Colon (tissue), 2 donors: Measurements from ENCODE around the gene TMEM184B.

ENCODE experiments used
- FAIRE-seq: peaks from 2 replicates; lab custom pipeline; 2012; peaks lifted over from hg19 to GRCh38; lab: Jason Lieb, UNC
- donor health status: control.
- donor health status: control.

The TMEM184B gene

DNA sequence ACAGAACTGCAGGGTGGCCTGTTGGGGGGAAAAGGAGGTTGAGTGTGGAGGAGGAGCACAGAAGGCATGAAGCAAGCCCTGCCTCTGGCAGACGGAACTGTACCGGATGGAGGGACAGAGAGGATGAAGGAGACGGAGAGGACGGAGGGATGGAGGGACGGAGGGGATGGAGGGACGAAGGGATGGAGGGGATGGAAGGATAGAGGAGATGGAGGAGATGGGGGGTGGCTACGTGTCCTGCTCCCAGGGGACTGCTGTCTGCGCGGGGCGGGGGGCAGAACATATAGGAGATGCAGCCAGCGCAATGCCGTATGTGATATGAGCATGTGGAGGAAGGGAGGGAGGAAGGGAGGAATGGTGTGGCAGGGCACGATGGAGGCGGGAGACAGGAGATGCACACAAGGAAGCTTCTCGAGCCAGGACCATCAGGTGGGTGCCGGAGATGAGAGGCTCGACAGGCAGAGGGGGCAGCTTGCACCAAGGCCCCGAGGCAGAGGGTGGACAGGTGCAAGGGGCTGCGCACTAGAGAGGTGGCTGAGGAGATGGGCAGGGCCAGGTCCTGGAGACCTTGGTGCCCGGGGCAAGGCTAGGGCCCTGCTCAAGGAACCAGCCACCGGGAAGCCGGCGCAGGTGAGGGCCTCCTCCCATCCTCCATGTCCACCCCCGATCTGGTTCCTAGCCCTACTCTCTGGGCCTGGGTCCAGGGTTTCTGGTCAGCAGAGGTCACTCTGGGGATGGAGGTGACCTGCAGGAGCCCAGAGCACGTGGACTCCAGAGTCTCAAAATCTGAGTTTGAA lies 45.8 kb downstream of the TMEM184B start:
- FAIRE-seq = no peak

DNA sequence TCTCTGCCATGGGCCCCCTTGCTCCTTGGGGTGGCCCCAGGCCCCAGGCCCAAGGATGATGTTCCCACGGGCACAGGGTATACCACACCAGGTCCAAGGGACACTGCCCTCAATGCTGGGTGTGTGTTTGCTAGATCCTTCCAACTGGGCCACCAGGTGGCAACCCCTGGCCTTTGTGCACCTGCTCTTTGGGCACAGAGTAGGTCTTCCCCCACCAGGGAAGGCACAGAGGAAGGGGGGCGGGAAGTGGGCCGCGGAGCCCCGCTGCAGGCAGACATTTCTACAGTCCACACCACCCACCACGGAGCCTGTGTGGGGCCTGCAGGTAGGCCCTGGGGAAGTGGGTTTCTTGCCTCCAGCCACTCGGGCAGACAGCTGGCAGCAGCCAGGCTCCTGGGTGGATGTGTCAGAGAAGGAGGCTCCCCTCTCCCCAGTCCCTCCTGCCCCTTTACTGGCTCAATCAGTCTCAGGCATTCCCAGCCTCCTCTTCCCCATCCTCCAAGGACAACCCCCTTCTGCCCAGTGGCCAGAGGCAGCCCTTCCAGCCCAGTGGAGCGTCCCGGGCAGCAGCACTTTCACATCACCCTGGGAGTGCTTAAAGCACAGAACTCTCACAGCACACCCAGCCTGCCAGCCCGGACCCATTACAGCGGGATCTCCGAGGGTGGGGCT lies 49.4 kb downstream of the TMEM184B start:
- no peak for FAIRE-seq

DNA sequence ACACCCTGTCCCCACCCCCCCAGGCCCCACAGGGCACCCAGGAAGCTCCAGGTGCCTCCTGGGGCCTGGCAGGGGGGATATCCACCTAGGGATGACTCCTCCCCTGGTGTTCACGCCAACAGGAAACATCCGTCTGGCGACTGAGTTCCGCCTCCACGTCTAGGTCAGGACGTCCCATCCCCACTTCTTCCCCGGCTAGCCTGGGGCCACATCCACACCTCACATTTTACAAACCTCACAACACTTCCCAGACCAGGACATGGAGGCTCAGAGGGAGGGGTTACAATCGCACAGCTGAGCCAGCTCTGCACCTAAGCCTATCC lies 50.1 kb downstream of the TMEM184B start:
- no peak for FAIRE-seq

DNA sequence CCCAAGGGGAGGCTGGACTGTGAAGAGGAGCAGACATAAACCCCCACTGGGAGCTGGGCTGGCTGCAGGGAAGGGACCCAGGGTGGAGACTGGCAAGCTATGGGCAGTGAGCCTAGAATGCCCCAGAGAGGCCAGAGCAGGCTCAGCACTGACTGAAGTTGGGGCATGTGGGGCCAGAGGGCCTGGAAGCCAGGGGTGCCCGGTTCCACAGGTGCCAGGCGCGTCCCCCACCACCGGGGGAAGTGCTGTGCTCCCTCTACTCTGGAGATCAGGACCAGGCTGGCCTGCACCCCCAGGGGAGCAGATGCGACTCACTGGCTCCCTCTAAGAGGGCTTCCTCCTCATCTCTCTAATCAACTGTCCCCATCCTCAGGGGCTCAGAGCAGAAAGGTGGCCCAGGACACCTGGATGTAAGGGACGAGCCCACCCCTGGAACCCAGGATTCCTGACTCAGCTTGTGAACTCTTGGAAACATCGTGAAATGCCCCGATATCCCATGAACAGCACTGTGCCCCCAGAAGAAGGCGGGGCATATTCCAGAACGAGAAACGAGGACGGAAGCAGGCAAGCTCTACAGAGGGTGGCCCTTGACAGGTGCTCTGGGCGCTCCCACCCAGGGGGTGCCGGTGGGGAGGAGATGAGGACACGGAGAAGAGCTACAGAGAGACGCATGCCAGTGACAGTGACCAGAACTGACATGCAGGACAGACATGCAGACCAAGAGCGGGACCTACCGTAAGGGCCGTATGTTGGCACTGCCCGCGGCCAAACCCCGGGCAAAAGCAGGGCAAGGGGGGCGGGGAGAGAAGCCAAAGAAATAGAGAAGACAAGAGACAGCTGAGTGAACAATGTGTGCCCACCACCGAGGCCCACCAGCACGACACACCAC lies 50.7 kb downstream of the TMEM184B start:
- no peak for FAIRE-seq

DNA sequence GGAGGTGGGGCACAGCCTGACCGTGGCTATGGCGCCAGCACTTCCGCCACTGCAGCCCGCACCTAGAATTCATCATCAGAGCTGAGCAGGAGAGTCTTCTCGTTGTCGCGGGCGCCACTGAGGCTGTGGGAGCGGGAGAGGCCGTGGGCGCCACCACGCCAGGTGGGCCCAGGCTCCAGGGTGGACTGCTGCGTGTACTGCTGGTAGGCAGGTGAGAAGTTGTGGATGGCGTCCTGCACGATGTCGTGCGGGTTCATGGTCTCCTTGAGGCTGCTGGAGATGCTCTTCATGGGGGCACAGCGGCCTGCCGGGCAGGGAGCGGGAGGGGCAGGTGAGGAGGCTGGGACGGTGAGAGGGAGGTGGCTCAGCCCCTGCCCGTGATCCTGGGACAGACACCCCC lies 51.4 kb downstream of the TMEM184B start:
- FAIRE-seq = no peak

DNA sequence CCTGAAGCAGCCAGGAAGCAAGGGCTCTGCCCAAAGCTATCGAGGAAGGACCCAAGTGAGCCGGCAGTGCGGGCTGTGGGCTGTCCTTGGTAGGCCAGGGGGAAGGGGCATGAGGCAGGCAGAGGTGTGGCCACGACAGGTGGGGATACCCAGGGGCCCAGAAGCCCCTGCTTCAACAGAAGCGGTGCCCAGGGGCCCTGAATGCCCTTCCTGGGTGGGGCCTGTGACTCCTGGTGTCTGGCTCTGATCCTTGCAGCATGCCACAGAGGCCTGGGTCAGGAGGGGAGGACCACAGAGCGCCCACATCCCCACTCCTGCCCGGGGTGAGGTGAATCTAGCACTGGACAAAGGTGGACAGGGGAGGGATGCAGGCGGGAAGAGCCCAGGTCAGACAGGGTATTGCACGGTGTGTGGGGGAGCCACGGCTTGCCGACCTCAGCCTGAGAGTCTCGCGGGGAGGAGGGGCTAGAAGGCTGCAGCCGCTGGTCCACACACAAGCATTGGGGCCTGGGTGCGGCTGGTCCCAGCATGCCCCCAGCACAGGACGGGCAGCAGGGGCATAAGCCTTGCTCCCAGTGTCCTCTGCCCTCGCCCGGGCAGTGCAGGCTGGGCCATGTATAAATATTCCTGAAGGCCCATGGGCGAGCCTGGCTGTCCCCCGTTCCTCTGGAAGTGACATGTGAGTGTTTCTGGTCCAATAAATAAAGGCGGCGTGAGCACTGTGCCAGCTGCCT lies 52.0 kb downstream of the TMEM184B start:
- no peak for FAIRE-seq

DNA sequence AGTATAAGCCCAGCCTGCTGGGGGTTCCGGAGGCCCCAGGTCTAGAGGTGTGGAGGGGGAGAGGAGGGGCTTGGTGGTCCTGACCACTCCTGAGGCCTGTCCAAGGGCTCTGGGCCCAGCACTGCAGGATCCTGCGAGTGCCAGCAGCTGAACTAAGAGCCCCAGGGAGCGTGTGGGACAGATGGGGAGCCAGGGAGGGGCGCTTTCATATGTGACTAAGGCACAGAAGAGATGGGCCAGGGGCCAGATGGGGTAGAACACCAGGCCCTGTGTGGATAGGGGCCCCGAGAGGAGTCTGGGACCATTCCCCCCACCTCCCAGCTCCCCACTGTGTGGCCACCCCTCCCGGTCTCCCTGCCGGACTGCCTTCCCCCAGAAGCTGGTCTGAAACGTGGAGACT lies 52.6 kb downstream of the TMEM184B start:
- no peak for FAIRE-seq

DNA sequence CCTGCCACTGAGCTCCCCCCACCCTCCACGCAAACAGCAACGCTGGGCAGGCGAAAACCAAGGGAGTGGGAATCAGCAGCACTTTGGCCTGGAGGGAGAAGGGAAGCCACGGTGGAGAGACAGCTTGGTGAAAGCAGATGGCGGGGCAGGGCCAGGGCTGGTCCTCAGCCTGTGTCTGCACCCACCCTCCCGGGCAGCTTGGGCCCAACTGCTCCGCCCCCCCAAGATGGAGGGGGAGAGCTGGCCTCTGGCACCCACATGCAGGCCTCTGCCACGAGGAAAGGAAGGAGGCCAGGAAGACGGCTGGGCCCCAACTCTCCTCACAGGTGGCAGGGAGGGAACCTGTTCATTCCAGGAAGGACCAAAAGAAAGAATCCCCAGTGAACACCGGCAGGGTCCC lies 53.2 kb downstream of the TMEM184B start:
- FAIRE-seq = no peak

DNA sequence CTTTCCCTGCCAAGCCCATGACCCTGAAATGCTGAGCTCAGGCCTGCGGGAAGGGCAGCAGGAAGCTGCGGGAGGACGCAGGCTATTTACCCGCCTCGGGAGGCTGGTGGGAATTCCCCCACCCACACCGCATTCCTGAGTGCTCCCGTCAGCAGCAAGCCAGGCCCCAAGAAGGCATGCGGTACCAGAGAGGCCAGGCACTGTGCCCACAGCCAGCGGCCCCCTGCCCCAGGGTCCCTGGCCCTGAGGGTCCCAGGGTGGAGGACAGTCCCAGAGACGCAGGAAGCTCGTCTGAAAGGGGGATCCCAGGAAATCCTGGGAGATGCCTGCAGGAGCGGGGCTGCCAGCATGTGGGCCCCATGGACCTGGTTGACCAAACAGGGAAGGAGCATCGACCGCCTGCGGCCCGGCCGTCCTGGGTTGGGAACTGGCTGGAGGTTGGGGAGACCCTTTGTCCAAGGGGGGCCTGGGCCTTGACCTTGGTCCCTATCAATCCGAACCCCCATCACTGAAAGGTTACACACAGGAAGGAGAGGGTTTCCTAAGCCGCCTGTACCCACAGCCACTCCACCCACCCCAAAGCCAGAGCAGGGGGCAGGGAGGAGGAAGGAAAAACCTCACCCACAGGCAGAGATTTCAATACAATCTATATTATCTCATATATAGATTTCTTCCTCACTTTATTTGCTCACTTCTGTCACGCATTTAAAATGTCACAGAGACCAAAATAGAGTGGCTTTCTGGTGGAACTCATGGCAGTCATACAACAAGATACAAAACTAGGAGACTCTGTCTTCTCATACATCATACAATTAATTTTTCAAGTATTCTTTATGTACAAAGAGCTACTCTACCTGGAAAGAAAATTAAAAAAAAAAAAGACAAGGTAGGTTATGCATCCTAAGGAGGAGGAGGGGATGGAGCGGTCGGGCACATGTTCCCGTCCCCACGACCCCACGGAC lies 53.9 kb downstream of the TMEM184B start:
- no peak for FAIRE-seq

DNA sequence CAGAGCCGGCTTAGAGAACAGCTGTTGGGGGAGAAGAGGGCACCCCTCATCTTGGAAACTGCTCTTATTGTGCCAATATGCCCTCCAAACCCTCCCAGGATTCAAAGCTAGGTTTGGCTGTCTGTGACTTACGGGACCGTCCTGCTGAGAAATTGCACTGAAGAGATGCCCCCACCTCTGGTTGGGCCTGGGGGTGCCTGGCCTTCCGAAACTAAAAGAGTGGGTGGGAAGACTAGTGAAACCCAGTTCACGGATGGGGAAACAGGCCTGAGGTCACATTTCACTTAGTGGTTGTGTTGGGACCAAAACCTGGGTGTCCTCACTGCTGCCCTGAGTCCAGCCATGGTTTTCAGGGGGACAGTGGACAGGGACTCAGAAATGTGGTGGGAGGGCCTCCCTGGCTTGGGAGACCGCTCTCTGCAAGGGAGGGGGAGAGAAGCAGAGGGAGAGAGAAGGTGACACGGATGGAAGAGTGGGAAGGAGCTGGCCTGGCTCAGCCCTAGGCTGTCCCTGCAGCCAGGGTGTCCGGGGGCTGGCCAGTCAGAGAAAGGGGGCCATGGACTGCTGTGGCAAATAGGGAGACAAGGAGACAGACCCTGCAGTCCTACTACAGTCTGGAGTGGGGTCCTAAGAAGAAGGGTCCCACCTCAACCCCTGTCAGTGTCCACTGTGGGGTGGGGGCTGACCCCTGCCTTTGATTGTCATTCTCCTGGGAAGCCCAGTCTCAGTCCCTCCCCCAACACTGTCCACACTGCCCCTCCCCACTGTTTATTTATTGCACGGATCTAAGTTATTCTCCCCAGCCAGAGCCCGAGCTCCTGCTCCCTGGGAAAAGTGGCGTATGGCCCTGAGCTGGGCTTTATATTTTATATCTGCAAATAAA lies 57.4 kb downstream of the TMEM184B start:
- no peak for FAIRE-seq

DNA sequence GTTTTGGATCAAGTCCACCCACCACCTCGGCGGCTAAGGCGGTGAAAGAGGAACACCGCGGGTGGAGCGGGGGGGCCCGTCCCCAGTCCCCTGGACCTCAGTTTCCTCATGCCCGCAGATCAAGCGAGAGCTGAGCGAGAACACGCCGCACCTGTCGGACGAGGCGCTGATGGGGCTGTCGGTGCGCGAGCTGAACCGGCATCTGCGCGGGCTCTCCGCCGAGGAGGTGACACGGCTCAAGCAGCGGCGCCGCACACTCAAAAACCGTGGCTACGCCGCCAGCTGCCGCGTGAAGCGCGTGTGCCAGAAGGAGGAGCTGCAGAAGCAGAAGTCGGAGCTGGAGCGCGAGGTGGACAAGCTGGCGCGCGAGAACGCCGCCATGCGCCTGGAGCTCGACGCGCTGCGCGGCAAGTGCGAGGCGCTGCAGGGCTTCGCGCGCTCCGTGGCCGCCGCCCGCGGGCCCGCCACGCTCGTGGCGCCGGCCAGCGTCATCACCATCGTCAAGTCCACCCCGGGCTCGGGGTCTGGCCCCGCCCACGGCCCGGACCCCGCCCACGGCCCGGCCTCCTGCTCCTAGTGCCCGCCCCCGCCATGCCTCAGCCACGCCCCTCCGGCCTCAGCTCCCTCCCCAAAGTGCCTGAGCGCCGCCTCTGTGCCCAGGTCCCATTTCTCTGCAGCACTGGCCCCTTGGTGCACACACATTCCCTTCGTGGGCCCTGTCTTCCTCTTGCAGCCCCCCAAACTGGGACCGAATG lies 58.3 kb downstream of the TMEM184B start:
- FAIRE-seq = no peak

DNA sequence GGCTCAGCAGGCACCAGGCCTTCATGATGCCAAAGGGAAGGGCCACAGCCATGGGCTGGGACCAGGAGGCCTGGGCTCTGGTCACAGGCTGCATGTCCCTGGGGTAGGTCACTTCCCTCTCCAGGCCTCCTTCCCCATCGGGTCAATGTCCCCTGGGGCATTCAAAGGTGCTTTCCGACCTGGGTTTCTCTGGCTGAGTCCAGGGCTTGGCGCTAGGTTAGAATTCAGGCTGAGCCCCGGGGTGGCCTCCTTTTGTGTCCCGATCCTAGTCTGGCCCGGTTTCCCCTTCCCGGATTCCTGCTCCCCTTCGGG lies 58.9 kb downstream of the TMEM184B start:
- FAIRE-seq = no peak

DNA sequence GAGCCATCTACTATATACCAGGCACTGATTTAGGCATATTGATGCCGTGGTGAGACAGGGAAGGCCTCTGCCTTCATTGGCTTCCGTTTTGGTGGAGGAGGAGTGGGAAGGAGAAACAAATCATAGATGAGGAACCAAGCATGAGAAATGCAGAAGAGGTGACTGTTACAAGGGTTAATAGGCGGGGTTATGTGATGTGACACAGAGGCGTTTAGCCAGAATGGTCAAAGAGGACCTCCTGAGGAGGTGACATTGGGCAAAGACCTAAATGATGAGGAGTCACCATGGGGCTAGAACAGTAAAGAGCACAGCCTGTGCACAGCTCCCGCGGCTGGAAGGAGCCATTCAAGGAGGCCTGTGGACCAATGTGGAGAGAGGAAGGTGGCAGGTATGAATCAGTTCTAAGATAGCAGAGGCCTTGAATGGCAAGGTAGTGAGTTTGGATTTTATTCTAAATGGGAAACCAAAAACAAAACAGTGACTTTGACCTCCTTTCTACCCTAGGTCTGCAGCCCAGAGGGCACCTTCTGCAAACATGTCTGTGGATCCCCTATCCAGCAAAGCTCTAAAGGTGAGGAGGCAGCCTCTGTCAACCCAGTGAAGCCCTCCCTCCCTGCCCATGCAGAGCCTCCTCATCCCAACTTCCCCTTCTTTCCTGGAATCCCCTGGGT lies 59.4 kb downstream of the TMEM184B start:
- FAIRE-seq = no peak

DNA sequence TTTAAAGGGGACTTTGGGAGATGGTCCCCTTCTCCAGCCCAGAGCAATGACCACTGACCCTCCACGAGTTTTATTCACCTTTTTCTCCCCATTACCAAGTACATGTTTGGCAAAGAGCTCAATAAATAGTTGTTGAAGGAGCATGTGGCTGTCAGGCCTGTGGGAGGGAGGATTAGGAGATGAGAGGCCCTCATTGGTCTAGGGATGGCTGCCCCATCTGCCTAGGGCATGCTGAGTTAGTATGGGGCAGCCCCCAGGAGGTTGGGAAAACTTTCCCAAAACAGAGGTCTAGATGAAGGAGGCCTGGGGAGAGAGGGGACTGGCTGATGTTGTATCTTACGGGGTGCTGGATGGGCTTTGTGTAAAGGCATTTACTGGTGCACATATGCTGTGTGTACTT lies 60.4 kb downstream of the TMEM184B start:
- no peak for FAIRE-seq

DNA sequence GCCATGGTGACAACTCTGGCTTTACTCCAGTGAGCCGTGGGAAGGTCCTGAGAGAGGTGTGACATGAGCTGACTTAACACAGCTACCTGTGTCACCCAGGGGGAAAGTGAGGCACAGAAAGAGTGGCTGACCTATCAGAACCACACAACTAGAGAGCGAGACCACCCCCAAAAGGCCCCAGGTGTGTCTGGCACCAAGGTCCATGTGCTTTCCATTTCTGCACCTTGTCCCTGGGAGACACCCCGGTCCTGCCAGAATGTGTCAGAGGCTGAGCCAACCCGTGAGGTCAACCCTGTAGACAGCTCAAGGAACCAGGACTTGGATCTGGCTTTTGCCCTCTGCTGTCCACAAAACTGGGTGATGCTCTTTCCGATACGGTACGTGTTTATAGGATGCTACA lies 61.3 kb downstream of the TMEM184B start:
- no peak for FAIRE-seq

DNA sequence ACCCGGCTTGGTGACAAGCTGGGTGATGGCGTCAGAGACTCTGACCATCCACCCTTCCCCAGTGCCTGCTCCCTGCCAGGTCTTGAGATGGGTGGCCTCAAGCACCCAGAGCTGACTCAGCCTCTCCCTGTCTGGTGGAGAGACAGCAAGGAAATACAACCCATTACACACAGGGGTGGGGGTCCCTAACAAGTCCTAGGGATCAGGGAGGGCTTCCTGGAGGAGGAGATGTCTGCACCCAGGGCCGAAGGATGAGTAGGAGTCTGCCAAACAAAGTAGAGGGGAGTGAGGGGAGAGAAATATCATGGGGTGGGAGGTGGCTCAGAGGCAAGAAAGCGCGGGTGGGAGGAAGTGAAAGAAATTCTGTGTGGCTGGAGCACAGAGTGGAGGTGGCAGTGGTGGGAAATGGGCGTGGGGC lies 64.2 kb downstream of the TMEM184B start:
- no peak for FAIRE-seq

DNA sequence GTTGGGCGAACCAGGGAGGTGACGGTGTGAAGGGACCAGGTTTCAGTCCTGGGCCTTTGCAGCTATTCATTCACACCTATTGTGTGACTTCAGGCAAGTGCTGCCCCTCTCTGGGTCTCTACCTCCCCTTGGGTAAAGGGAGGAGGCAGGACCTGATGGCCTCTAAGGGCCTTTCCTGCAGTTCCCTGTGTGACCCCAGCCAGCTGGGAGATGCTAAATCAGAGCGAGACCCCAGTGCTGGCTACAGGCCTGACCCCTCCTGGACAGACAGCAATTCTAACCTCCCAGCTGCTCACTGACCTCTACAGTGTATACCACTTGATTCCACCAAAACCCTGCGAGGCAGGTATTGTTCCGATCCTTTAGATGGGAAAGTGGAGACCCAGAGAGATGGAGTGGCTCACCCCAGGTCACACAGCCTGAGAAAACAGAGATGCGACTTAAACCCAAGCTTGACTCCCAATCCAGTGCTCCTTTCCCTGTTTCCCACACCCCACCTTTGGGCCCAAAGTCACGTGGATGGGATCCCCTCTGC lies 64.8 kb downstream of the TMEM184B start:
- no peak for FAIRE-seq

DNA sequence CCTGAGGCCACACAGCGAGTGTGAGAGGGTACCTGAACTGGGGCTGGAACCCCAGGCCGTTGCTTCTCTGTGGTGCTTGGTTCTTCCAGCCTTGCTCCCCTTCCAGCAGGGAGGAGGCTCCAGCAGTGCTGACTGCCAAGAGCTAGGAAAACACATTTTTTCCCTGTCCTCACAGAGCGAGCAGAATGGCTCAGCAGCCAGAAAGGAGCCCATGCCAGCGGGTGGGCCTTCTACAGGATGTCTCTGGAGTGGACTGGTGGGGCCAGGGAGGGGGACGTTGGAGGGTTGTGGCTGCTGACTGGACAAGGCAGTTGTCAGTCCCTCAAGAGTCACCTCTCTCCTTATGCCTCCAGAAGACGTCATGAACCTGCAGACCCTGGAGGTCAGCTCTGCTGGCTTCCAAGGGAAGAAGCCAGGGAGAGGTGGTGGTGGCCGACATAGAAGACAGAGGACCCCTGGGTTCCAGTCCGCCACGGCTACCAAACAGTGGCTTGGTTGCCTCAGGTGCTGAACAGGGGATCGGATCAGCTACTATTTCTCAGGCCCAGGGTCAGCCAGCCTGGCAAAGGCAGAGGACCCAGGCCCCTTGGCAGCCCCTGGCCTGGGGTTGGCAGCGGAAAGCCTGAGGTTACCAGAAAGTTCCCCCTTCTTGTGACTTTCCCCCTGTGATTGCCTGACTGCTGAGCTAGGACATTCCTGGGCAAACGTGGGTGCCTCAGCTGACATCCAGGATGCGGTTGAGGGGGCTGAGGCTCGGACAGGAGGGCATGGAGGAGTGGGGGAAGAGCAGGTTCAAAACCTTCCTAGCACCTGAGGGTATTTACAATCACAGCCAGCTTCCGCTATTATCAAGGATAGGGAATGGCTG lies 67.3 kb downstream of the TMEM184B start:
- FAIRE-seq = no peak
